Cardiac muscle cell (in vitro differentiated cells and primary cell): ENCODE data around the gene MAP2K6. TPM values are rescaled to one million over a fixed set of nuclear protein-coding genes. Genes with fewer than 3 reads are reported as not detected.
A peak's percentile ranks its signal among the peaks of the same experiment; 100 is the strongest.

Experiments used
- DNase-seq, 2 donors: peaks; one replicate each; pipeline versions ENCODE4 v3.0.0 to v3.0.0-alpha.2; 2010 to 2017; ENCODE audit warnings: low read depth in 1 of 2, low spot score in 1 of 2
- H3K27ac ChIP-seq: fragments of 200-600 bp; sonication (generic); 2 replicates; pipeline ENCODE4 v1.5.1; 2016
- H3K27me3 ChIP-seq: fragments of 200-600 bp; sonication (generic); 2 replicates; pipeline ENCODE4 v1.6.0; 2016; ENCODE audit warnings: control low read depth
- H3K36me3 ChIP-seq: fragments of 200-600 bp; sonication (generic); 2 replicates; pipeline ENCODE4 v1.5.1; 2016; ENCODE audit warnings: control low read depth
- H3K4me1 ChIP-seq: fragments of 200-600 bp; sonication (generic); 2 replicates; pipeline ENCODE4 v1.8.1; 2017; ENCODE audit warnings: low read depth, mild to moderate bottlenecking, mixed run types
- H3K4me3 ChIP-seq: fragments of 200-600 bp; sonication (generic); 2 replicates; pipeline ENCODE4 v1.5.1; 2016; ENCODE audit warnings: mild to moderate bottlenecking
- H3K9me3 ChIP-seq: fragments of 200-600 bp; sonication (generic); 2 replicates; pipeline ENCODE4 v1.5.1; 2017; ENCODE audit warnings: low read depth, mild to moderate bottlenecking, control low read depth
- polyA plus RNA-seq: library from polyadenylated mRNA; unstranded; fragments of >200 nt; fragmentation: Nextera tagmentation; extraction: Ambion mirVana; gene quantifications from 2 replicates; pipeline ENCODE4 v1.2.1, GENCODE V29; 2016
- total RNA-seq: library from RNA; depleted of rRNA; stranded (reverse); fragments of >200 nt; gene quantifications from 2 replicates; pipeline ENCODE4 v1.2.3, GENCODE V29; 2016
- TF ChIP-seq, protein P1 (sequence below): IDR thresholded peaks from 2 replicates; pipeline ENCODE4 v1.5.1; 2012; ENCODE audit warnings: low read depth, mild to moderate bottlenecking, low read length

The MAP2K6 gene
- total and polyA plus RNA-seq, 2 experiments from 2014 or later, result 13.1 to 13.2 TPM

GRCh38 chr17:69516911-69517310 is 102.4 kb downstream of the MAP2K6 start:
- no peaks in the 10 kb centered on the region for H3K9me3 ChIP-seq
- no peaks in the 10 kb centered on the region for H3K36me3 ChIP-seq
- TF ChIP-seq, protein P1, sequence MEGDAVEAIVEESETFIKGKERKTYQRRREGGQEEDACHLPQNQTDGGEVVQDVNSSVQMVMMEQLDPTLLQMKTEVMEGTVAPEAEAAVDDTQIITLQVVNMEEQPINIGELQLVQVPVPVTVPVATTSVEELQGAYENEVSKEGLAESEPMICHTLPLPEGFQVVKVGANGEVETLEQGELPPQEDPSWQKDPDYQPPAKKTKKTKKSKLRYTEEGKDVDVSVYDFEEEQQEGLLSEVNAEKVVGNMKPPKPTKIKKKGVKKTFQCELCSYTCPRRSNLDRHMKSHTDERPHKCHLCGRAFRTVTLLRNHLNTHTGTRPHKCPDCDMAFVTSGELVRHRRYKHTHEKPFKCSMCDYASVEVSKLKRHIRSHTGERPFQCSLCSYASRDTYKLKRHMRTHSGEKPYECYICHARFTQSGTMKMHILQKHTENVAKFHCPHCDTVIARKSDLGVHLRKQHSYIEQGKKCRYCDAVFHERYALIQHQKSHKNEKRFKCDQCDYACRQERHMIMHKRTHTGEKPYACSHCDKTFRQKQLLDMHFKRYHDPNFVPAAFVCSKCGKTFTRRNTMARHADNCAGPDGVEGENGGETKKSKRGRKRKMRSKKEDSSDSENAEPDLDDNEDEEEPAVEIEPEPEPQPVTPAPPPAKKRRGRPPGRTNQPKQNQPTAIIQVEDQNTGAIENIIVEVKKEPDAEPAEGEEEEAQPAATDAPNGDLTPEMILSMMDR, result no peak
- H3K4me1 ChIP-seq, result no peaks in the 10 kb centered on the region
- DNase-seq, result no peak
- no peak overlapping the region for H3K4me3 ChIP-seq
- no peak overlapping the region for H3K27ac ChIP-seq
- H3K27me3 ChIP-seq, result no peaks in the 10 kb centered on the region

- Histone ChIP-seq H3K4me3 (no peak overlapping the region), H3K4me1 (no peaks in the 10 kb centered on the region), H3K36me3 (no peaks in the 10 kb centered on the region), H3K27ac (no peak overlapping the region), H3K9me3 (no peaks in the 10 kb centered on the region), H3K27me3 (no peaks in the 10 kb centered on the region)
- no peak for DNase-seq
- TF ChIP-seq, protein P1, result no peak
Observed at GRCh38 chr17:69518951-69519350, 104.5 kb downstream of the MAP2K6 start.

DNA sequence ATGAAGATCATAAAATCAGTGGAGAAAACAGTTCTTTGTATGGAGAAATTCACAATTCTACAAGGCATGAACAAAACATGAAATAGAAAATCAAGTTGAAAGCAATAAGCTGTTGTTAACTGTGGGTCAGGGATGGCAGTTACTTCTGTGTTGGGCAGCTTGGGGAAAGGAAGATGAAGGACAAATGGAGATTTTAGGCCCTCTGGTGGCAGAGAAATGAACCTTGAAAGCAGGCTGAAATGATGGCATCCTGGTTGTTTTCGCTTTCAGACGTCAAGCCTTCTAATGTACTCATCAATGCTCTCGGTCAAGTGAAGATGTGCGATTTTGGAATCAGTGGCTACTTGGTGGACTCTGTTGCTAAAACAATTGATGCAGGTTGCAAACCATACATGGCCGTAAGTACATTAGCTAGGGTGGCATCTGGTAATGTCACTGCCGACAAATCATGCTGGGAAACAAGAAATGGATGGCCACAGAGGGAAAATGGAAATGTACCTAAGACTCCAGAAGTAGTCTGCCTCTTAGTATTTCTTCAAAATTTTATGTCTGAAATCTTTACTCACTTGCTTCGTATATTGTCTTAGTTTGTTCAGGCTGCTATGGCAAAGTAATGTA is 108.9 kb downstream of the MAP2K6 start:
- Histone ChIP-seq H3K4me1 (no peaks in the 10 kb centered on the region), H3K27me3 (no peaks in the 10 kb centered on the region), H3K9me3 (no peaks in the 10 kb centered on the region), H3K36me3 (no peaks in the 10 kb centered on the region), H3K27ac (no peak overlapping the region), H3K4me3 (no peak overlapping the region)
- TF ChIP-seq, protein P1, result peak; percentile 73
- peak; percentile 52 to 70 for DNase-seq

DNA sequence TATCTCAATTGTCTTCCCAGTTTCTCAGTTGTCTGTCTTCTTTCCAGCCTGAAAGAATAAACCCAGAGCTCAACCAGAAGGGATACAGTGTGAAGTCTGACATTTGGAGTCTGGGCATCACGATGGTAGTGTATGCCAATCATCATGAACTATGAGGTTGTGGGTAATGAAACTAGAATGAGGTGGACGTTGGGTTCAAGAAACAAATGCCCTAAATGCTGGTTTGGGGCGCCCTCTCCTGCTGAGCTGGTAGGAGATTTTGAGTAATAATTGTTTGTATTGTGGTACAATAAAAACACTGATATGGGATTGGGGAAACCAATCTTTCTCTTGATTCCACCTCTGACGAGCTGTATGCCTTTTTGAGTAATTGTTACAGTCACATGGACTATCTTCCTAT is 110.4 kb downstream of the MAP2K6 start:
- DNase-seq, result no peak
- TF ChIP-seq, protein P1, result no peak
- Histone ChIP-seq H3K4me1 (no peaks in the 10 kb centered on the region), H3K36me3 (no peaks in the 10 kb centered on the region), H3K9me3 (no peaks in the 10 kb centered on the region), H3K4me3 (no peak overlapping the region), H3K27ac (no peak overlapping the region), H3K27me3 (no peaks in the 10 kb centered on the region)

DNA sequence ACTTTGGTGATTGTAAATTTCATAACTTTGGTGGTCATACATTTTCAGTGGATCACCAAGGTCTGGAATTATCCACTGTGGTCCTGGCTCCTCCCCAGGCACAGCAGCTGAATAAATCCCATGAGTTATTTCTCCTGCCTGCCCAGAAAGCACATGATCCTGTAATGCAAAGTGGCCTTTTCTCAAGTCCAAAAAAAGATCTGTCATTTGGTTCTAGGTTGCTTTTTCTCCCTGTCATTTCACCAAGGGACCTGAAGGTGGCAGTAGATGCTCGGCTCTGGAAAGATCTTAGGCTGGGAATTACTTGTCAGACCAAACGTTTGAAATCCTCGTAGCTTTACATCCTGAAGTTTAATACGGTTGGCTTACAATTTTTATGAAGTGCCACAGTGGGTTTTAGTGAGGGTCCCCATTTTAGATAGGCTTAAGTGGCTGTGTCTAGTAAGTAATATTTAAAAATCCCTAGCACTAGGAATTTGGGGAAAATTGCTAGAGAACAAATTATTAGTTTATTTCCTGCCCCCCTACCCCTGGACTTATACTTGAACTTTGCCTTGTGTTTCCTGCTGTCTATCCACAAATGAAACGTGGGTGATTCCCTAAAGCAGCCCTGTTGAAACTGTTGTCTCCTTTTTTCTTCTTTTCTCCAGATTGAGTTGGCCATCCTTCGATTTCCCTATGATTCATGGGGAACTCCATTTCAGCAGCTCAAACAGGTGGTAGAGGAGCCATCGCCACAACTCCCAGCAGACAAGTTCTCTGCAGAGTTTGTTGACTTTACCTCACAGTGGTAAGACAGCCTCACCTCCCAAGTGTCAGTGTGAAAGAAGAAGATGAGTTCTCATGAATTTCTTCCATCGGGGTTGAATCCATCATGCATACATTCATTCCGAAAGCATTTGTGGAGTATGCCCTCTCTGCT is 111.7 kb downstream of the MAP2K6 start:
- no peaks in the 10 kb centered on the region for H3K27me3 ChIP-seq
- H3K9me3 ChIP-seq, result no peaks in the 10 kb centered on the region
- no peaks in the 10 kb centered on the region for H3K36me3 ChIP-seq
- no peaks in the 10 kb centered on the region for H3K4me1 ChIP-seq
- peak; percentile 74 to 79 for DNase-seq
- H3K4me3 ChIP-seq, result no peak overlapping the region
- TF ChIP-seq, protein P1, result peak; percentile 95
- no peak overlapping the region for H3K27ac ChIP-seq
